Nephron progenitor cell (in vitro differentiated cells): Measurements from ENCODE around the gene SLC25A23.

ENCODE experiments used
- DNase-seq: peaks from one replicate; pipeline ENCODE4 v3.0.0; 2021
- H3K27ac Mint-ChIP-seq: 2 replicates; pipeline ENCODE4 v1.8.0; 2021; ENCODE audit warnings: mild to moderate bottlenecking, moderate library complexity, mixed read lengths
- H3K27me3 Mint-ChIP-seq: 2 replicates; pipeline ENCODE4 v1.8.0; 2021; ENCODE audit warnings: mild to moderate bottlenecking, low read depth, mixed read lengths; ENCODE audit not compliant: poor library complexity
- H3K36me3 Mint-ChIP-seq: 2 replicates; pipeline ENCODE4 v1.8.0; 2021; ENCODE audit warnings: low read depth, mixed read lengths
- H3K4me1 Mint-ChIP-seq: 2 replicates; pipeline ENCODE4 v1.8.0; 2021; ENCODE audit warnings: mixed read lengths
- H3K4me3 Mint-ChIP-seq: 2 replicates; pipeline ENCODE4 v1.8.0; 2021; ENCODE audit warnings: mild to moderate bottlenecking, moderate library complexity, mixed read lengths
- H3K9me3 Mint-ChIP-seq: 2 replicates; pipeline ENCODE4 v1.8.0; 2021; ENCODE audit warnings: mild to moderate bottlenecking, moderate library complexity, mixed read lengths
- TF ChIP-seq, protein P1 (sequence below): fragments of 200-600 bp; sonication (generic); IDR thresholded peaks from 2 replicates; pipeline ENCODE4 v1.5.0; 2021; ENCODE audit warnings: antibody characterized with exemption

SLC25A23 gene

GRCh38 chr19:6490134-6490533, 30.5 kb upstream of the SLC25A23 start:
- no peak for DNase-seq
- Mint-ChIP-seq H3K4me1 (no peaks in the 10 kb centered on the region), H3K9me3 (peaks cover 10% of the 10 kb centered on the region), H3K27ac (peak overlapping the region; percentile 70), H3K36me3 (no peaks in the 10 kb centered on the region), H3K27me3 (peaks cover 29% of the 10 kb centered on the region), H3K4me3 (no peak overlapping the region)
- TF ChIP-seq, protein P1, sequence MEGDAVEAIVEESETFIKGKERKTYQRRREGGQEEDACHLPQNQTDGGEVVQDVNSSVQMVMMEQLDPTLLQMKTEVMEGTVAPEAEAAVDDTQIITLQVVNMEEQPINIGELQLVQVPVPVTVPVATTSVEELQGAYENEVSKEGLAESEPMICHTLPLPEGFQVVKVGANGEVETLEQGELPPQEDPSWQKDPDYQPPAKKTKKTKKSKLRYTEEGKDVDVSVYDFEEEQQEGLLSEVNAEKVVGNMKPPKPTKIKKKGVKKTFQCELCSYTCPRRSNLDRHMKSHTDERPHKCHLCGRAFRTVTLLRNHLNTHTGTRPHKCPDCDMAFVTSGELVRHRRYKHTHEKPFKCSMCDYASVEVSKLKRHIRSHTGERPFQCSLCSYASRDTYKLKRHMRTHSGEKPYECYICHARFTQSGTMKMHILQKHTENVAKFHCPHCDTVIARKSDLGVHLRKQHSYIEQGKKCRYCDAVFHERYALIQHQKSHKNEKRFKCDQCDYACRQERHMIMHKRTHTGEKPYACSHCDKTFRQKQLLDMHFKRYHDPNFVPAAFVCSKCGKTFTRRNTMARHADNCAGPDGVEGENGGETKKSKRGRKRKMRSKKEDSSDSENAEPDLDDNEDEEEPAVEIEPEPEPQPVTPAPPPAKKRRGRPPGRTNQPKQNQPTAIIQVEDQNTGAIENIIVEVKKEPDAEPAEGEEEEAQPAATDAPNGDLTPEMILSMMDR = no peak

DNA sequence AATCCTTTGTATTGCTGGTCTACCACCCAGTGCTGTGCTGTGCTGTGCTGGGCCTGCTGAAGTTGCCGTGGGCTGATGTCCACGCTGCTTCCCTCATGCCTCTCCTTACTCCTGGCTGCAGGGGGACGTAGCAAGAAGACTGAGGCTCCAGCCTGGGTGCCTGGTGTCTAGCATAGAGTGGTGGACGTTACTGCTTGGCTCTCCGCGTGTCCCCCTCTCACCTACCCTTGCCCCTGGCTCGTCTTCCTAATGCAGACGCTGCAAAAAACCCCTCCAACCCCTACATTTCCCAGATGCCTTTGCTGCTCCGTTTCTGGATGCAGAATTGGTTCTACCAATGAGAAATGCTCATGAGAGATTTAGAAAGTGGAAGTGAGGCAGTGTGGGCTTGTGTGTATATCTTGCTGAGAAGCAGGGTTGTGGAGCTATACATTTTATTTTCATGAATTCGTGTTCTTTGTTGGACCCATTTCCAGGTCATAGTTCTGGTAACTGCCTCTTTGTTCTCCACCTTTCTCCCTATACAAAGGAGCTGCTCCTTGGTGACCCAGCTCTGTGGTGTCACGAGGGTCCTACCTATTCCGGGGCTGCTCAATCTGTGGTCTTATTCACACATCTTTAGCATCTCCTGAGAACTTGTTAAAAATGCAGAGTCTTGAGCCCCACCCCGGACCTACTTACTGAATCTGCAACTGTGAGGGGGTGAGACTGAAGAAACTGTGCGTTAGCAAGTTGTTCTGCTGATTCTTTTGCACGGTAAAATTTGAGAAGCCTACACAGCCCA, 29.9 kb upstream of the SLC25A23 start:
- Mint-ChIP-seq H3K27me3 (peaks cover 29% of the 10 kb centered on the region), H3K36me3 (no peaks in the 10 kb centered on the region), H3K9me3 (peaks cover 10% of the 10 kb centered on the region), H3K4me1 (no peaks in the 10 kb centered on the region), H3K27ac (no peak overlapping the region), H3K4me3 (no peak overlapping the region)
- no peak for DNase-seq
- TF ChIP-seq, protein P1 = no peak

DNA sequence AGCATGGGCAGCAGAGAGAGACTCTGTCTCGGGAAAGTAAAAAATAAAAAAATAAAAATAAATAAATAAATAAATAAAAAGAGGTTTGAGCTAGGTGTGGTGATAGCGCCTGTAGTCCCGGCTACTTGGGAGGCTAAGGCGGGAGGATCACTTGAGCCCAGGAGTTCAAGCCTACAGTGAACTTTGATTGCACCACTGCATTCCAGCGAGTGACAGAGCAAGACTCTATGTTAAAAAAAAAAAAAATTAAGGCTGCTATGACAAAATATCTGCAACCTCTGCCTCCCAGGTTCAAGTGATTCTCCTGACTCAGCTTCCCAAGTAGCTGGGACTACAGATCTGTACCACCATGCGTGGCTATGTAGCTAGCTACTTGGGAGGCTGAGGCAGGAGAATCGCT, 25.2 kb upstream of the SLC25A23 start:
- H3K4me1 Mint-ChIP-seq = peaks cover 14% of the 10 kb centered on the region
- H3K27ac Mint-ChIP-seq = no peak overlapping the region
- no peaks in the 10 kb centered on the region for H3K36me3 Mint-ChIP-seq
- peaks cover 42% of the 10 kb centered on the region for H3K27me3 Mint-ChIP-seq
- no peaks in the 10 kb centered on the region for H3K9me3 Mint-ChIP-seq
- no peak overlapping the region for H3K4me3 Mint-ChIP-seq
- no peak for DNase-seq
- TF ChIP-seq, protein P1 = no peak

DNA sequence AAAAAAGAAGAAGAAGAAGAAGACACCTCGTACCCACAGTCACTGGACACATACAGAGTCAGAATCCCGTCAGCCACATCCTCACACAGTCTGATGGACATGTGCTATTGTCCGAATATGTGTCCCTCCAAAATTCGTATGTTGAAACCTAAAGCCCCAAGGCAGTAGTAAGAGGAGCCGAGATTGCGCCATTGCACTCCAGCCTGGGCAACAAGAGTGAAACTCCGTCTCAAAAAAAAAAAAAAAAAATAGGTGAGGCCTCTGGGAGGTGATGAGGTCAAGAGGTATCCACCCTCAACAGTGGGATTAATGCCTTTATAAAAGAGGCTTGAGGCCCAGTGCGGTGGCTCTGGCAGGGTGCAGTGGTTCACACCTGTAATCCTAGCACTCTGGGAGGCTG, 24.6 kb upstream of the SLC25A23 start:
- TF ChIP-seq, protein P1 = no peak
- Mint-ChIP-seq H3K36me3 (no peaks in the 10 kb centered on the region), H3K27me3 (peaks cover 47% of the 10 kb centered on the region), H3K9me3 (no peaks in the 10 kb centered on the region), H3K27ac (no peak overlapping the region), H3K4me3 (no peak overlapping the region), H3K4me1 (peaks cover 14% of the 10 kb centered on the region)
- DNase-seq = no peak

GRCh38 chr19:6483235-6483634, 23.6 kb upstream of the SLC25A23 start:
- Mint-ChIP-seq H3K36me3 (no peaks in the 10 kb centered on the region), H3K4me1 (peaks cover 14% of the 10 kb centered on the region), H3K27ac (no peak overlapping the region), H3K27me3 (peaks cover 48% of the 10 kb centered on the region), H3K4me3 (no peak overlapping the region), H3K9me3 (no peaks in the 10 kb centered on the region)
- DNase-seq = no peak
- TF ChIP-seq, protein P1 = no peak

- TF ChIP-seq, protein P1 = no peak
- no peak for DNase-seq
- Mint-ChIP-seq H3K9me3 (no peaks in the 10 kb centered on the region), H3K4me3 (no peak overlapping the region), H3K36me3 (no peaks in the 10 kb centered on the region), H3K27ac (no peak overlapping the region), H3K4me1 (peaks cover 14% of the 10 kb centered on the region), H3K27me3 (peaks cover 42% of the 10 kb centered on the region)
Measured at GRCh38 chr19:6482343-6482686, 22.7 kb upstream of the SLC25A23 start.
